Pons (tissue), 1 donor: Measurements from ENCODE around the gene IGFN1.

ENCODE experiments used
- DNase-seq: peaks from one replicate; pipeline ENCODE4 v3.0.0-alpha.2; 2016; ENCODE audit warnings: low spot score

Gene IGFN1

GRCh38 chr1:201163707-201164106 is 26.9 kb upstream of the IGFN1 start:
- DNase-seq: no peak

GRCh38 chr1:201164645-201165044 is 26.0 kb upstream of the IGFN1 start:
- no peak for DNase-seq

GRCh38 chr1:201167041-201167991 is 23.3 kb upstream of the IGFN1 start:
- no peak for DNase-seq

DNA sequence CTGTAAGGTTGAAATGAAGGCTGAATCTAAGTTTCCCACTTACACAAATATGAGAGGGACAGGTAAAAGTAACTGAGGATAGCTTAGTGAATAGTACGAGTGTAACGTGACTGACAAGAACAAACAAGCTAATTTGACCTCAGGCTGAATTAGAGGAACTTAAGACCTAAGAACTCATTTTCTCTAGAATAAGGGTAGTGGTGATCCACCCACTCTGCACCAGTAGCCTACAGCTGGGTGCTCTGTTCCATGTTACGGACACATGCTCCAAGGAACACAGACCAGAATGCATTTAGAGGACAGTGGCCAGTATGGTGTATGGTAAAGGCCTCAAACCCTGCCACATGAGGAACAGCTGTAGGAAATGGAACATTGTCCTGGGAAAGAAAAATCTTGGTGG is 21.4 kb upstream of the IGFN1 start:
- no peak for DNase-seq

- DNase-seq: no peak
These were observed 20.6 kb upstream of the IGFN1 start for GRCh38 chr1:201169971-201170532.

- peak; percentile 88 for DNase-seq
These were observed 20.0 kb upstream of the IGFN1 start for GRCh38 chr1:201170533-201171062.

- DNase-seq: no peak
These were observed 19.3 kb upstream of the IGFN1 start for GRCh38 chr1:201171063-201172036.

- no peak for DNase-seq
These were observed 18.3 kb upstream of the IGFN1 start for GRCh38 chr1:201172326-201172725.

GRCh38 chr1:201172999-201173610 is 17.5 kb upstream of the IGFN1 start:
- DNase-seq: no peak

GRCh38 chr1:201173736-201174135 is 16.9 kb upstream of the IGFN1 start:
- DNase-seq: no peak

DNA sequence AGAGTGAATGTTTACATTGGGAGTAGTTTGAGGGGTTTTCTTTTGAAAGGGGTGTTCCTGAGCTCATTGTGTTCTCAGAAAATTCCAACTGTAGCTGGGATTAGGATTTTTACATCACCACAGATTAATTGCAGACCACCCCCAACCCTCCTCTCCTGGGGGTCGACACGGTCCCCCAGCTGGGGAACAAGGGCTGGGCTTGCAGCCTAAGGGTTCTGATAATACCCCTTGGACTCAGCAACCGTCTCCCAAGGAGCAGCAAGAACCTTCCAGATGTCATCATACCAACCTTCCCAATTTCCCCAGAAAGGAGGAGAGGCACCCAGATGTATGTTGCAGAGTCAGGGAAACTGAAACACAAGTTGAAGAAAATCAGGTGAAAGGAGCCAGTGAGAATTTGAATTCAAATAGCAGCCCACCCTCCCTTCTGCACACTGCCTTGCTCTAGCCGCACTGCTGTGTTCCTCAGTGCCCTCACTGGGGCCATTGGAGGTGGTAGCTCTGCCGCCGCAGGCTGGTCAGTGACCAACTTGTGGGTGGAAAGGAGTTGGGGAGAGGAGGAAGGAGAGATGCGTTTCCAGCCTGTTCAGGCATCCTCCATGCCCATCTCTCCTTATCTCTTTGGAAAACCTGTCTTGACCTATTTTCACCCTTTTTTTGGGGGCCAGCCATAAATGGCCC is 14.7 kb upstream of the IGFN1 start:
- no peak for DNase-seq

DNA sequence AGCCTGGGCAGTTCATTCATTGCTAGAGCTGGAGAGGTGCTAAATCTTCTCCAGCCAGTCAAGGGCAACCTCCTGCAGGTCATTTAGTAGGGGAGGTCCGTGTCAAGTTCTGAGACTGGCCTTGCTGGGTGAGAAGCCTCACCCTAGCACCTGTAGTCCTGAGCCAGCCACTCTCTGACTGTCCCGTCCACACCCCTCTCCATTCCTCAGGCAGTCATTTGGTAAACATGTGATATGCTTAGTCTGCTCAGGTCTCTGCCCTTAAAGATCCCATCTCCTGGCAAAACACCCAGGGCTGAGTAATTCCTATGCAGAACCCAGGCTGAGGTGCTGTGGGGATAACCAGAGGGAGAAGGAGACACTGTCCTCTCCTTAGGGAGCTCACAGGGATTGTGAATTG is 13.7 kb upstream of the IGFN1 start:
- no peak for DNase-seq

- no peak for DNase-seq
These were observed 11.9 kb upstream of the IGFN1 start for GRCh38 chr1:201178718-201179117.

- no peak for DNase-seq
These were observed 10.5 kb upstream of the IGFN1 start for GRCh38 chr1:201180141-201180540.

GRCh38 chr1:201180901-201181300 is 9.7 kb upstream of the IGFN1 start:
- DNase-seq: no peak

DNA sequence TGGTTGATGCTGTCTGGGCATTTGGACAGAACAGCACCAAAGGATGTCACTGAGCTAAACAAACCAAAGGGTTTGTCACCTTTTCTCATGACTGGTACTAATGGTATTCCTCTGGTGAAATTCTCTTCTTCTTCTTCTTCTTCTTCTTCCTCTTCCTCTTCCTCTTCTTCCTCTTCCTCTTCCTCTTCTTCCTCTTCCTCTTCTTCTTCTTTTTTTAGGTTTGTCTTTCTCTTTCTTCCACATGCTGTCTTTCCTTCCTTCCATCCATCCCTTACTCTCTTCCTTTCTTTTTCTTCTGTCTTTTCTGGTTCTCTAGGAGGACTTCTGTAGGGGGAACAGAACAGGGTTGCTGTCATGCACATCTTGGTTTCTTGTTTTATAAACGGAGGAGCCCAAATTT is 9.3 kb upstream of the IGFN1 start:
- no peak for DNase-seq

- no peak for DNase-seq
These were observed 8.9 kb upstream of the IGFN1 start for GRCh38 chr1:201181726-201182125.

DNA sequence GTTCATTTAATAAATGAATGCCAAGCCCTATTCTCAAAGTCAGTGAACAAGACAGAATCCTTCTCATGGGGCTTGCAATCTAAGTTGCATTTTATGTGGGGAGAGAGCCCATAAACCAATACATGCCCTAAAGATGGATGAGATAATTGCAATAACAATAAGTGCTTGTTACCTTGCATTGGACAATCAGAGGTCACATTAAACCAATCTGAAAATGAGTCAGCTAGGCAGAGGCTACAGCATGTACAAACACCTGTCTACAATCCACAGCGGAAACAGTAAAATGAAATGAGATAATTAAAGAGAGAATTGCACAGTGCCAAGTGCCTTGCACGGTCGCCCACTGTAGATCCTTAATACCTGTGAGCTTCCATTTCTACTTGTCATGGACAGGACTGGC is 7.4 kb upstream of the IGFN1 start:
- DNase-seq: no peak

- no peak for DNase-seq
These were observed 6.9 kb upstream of the IGFN1 start for GRCh38 chr1:201183753-201184152.

DNA sequence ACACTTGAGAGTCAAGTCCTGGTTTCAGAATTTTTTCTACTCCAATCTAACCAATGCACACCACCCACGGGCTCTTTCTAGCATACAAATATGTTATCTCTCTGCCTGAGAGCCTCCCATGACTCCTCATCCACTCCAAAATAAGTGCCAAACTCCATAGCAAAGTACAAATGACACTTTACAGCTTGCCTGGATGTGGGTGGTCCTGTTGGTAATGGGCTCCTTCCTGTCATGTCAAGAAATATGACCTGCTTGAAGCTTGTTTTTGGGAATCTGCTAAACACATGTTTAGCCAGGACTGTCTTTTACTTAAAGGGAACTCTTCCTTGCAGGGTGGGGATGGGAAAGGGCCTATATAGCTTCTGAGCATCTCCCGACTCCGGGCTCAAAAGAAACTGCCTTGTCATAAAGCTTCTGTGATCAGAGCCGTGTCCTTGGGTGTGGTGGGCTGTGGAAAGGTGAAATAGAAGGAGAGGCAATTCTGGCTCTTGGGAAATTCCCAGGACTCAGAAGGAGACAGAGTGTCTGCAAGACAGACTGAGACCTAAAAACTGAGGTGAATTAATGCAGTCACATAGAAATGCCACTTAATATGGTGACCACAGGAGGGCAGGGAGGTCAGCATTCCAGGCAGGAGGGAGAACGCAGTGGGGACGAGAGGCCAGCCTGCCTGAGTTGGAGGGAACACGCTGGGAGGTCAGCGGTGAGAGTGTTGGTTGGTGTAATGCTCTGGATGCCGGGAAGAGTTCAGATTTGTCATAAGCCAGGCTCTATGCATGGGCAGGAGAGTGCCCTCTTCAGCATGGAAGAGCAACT is 6.1 kb upstream of the IGFN1 start:
- DNase-seq: peak; percentile 64
